Panc1 (cell line): Measurements from ENCODE around the gene SLC25A30. TPM values are rescaled to one million over a fixed set of nuclear protein-coding genes. Genes with fewer than 3 reads are reported as not detected.

Experiments
- ATAC-seq: fragments of 200-7000 bp; cut with Tn5 transposase; 2 replicates; pipeline ENCODE4 v1.9.1; 2020; ENCODE audit warnings: mild to moderate bottlenecking, moderate library complexity
- BruUV-seq: library from RNA; stranded (reverse); fragments of 400-500 nt; replicated peaks from 2 replicates; lab custom pipeline; 2021; lab: Mats Ljungman, UMichigan
- CTCF ChIA-PET: fragments of 300-600 bp; sonication (Branson Sonifier 250); formaldehyde crosslinking; loops from one replicate; lab custom pipeline; 2022; ENCODE audit warnings: antibody characterized with exemption; lab: Charles Lee
- POLR2A ChIA-PET: fragments of 300-600 bp; sonication (Branson Sonifier 250); formaldehyde crosslinking; loops from one replicate; lab custom pipeline; 2022; ENCODE audit warnings: antibody characterized with exemption; lab: Charles Lee
- DNase-seq: peaks from one replicate; pipeline ENCODE4 v3.0.0-alpha.2; 2010; ENCODE audit warnings: low read depth, low spot score
- H3K27ac ChIP-seq: 2 replicates; pipeline ENCODE4 v1.5.1; 2011; ENCODE audit warnings: mild to moderate bottlenecking, low read length, inconsistent platforms
- H3K27me3 ChIP-seq: fragments of 200-500 bp; sonication (Bioruptor generic); 2 replicates; pipeline ENCODE4 v1.6.0; 2014; ENCODE audit warnings: low read length, inconsistent platforms; ENCODE audit not compliant: control insufficient read depth, insufficient read depth
- H3K36me3 ChIP-seq: fragments of 200-500 bp; sonication (Bioruptor generic); 2 replicates; pipeline ENCODE4 v1.5.1; 2014; ENCODE audit warnings: inconsistent platforms, mild to moderate bottlenecking, low read length, moderate library complexity; ENCODE audit not compliant: control insufficient read depth, insufficient read depth
- H3K4me1 ChIP-seq: 2 replicates; pipeline ENCODE4 v1.5.1; 2011; ENCODE audit warnings: inconsistent platforms, mild to moderate bottlenecking, low read length, moderate library complexity; ENCODE audit not compliant: control insufficient read depth, insufficient read depth
- H3K4me3 ChIP-seq, 2 experiments: 2 replicates each; pipeline ENCODE4 v1.5.1; 2011 to 2012; ENCODE audit warnings: low read depth in 2 of 2, low read length in 2 of 2, mild to moderate bottlenecking in 2 of 2, inconsistent platforms in 1 of 2, moderate library complexity in 1 of 2
- H3K9me3 ChIP-seq: fragments of 200-500 bp; sonication (Bioruptor generic); 2 replicates; pipeline ENCODE4 v1.5.1; 2014; ENCODE audit warnings: low read depth, mild to moderate bottlenecking, inconsistent platforms, low read length, moderate library complexity; ENCODE audit not compliant: control insufficient read depth, insufficient read depth
- CTCF ChIP-seq: fragments of 450-650 bp; IDR thresholded peaks from 2 replicates; pipeline ENCODE4 v1.5.1; 2017; ENCODE audit warnings: mild to moderate bottlenecking
- POLR2AphosphoS5 ChIP-seq: IDR thresholded peaks from 2 replicates; pipeline ENCODE4 v1.6.1; 2012; ENCODE audit warnings: mild to moderate bottlenecking, low read depth, low read length, moderate library complexity
- SIN3A ChIP-seq: IDR thresholded peaks from 2 replicates; pipeline ENCODE4 v1.6.1; 2012; ENCODE audit warnings: low read depth, mild to moderate bottlenecking, low read length, moderate library complexity, borderline replicate concordance; ENCODE audit not compliant: insufficient read depth
- TCF7L2 ChIP-seq: IDR thresholded peaks from 2 replicates; pipeline ENCODE4 v1.6.1; 2011; ENCODE audit warnings: mild to moderate bottlenecking, low read depth, low read length, inconsistent platforms
- in situ Hi-C: cut with HindIII; loops from 2 replicates; pipeline ENCODE4 v1.10.0; 2016; ENCODE audit warnings: low sequenced_read_pairs, low pct_unique_long_range_greater_than_20kb
- intact Hi-C: fragments of 100-400 bp; cut with micrococcal nuclease; formaldehyde crosslinking; loops from one replicate; pipeline ENCODE4 v1.10.0; 2022; ENCODE audit not compliant: unreplicated experiment
- total RNA-seq: library from RNA; stranded (reverse); gene quantifications from one replicate; pipeline ENCODE4 v1.2.1, GENCODE V29; 2021; ENCODE audit not compliant: unreplicated experiment
- TF ChIP-seq, protein P1 (sequence below), 2 experiments: IDR thresholded peaks; 2 replicates each; pipeline ENCODE4 v1.6.1; 2011 to 2012; ENCODE audit warnings: low read depth in 2 of 2, control low read depth in 1 of 2, low read length in 1 of 2, mild to moderate bottlenecking in 1 of 2, moderate library complexity in 1 of 2; ENCODE audit not compliant: insufficient read depth in 1 of 2

SLC25A30 gene
- total RNA-seq, 1 experiment from 2014 or later: 26.8 TPM

GRCh38 chr13:45356966-45357672 is 61.1 kb downstream of the SLC25A30 start:
- H3K4me3 ChIP-seq: no peak overlapping the region
- no TSS peak for BruUV-seq
- no peaks in the 10 kb centered on the region for H3K9me3 ChIP-seq
- no peak for ATAC-seq
- H3K27ac ChIP-seq: no peak overlapping the region
- intact Hi-C loops (no loop called here), in situ Hi-C loops (no loop called here)
- H3K36me3 ChIP-seq: no peaks in the 10 kb centered on the region
- TF ChIP-seq CTCF (no peak), TCF7L2 (no peak)
- CTCF ChIA-PET: no interaction called here
- DNase-seq: no peak
- POLR2A ChIA-PET: no interaction called here
- no peaks in the 10 kb centered on the region for H3K4me1 ChIP-seq
- no peaks in the 10 kb centered on the region for H3K27me3 ChIP-seq

GRCh38 chr13:45353895-45354294 is 64.3 kb downstream of the SLC25A30 start:
- no peaks in the 10 kb centered on the region for H3K9me3 ChIP-seq
- intact Hi-C loops: no loop called here
- no peaks in the 10 kb centered on the region for H3K4me1 ChIP-seq
- no peaks in the 10 kb centered on the region; the same call in 1 of the 2 replicates for H3K36me3 ChIP-seq
- H3K4me3 ChIP-seq: no peak overlapping the region
- no peak overlapping the region for H3K27ac ChIP-seq
- no TSS peak for BruUV-seq
- ATAC-seq (no peak), DNase-seq (no peak)
- ChIA-PET CTCF (interaction anchor here (0.8 kb wide), 1 partner anchor 346 kb away, joined by 3 read pairs; no protein-coding TSS in a partner anchor), POLR2A (no interaction called here)
- in situ Hi-C loops: no loop called here
- H3K27me3 ChIP-seq: no peaks in the 10 kb centered on the region
- no peak for TF ChIP-seq SIN3A
- TF ChIP-seq POLR2AphosphoS5: no peak
- no peak for TF ChIP-seq TCF7L2
- TF ChIP-seq CTCF: no peak
- TF ChIP-seq, protein P1, sequence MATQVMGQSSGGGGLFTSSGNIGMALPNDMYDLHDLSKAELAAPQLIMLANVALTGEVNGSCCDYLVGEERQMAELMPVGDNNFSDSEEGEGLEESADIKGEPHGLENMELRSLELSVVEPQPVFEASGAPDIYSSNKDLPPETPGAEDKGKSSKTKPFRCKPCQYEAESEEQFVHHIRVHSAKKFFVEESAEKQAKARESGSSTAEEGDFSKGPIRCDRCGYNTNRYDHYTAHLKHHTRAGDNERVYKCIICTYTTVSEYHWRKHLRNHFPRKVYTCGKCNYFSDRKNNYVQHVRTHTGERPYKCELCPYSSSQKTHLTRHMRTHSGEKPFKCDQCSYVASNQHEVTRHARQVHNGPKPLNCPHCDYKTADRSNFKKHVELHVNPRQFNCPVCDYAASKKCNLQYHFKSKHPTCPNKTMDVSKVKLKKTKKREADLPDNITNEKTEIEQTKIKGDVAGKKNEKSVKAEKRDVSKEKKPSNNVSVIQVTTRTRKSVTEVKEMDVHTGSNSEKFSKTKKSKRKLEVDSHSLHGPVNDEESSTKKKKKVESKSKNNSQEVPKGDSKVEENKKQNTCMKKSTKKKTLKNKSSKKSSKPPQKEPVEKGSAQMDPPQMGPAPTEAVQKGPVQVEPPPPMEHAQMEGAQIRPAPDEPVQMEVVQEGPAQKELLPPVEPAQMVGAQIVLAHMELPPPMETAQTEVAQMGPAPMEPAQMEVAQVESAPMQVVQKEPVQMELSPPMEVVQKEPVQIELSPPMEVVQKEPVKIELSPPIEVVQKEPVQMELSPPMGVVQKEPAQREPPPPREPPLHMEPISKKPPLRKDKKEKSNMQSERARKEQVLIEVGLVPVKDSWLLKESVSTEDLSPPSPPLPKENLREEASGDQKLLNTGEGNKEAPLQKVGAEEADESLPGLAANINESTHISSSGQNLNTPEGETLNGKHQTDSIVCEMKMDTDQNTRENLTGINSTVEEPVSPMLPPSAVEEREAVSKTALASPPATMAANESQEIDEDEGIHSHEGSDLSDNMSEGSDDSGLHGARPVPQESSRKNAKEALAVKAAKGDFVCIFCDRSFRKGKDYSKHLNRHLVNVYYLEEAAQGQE (IDR thresholded peaks at IDR 0.05; ENCODE audit: insufficient read depth in 1 of 2, low read depth in 2 of 2, low read length in 1 of 2): no peak
